Smooth muscle cell (in vitro differentiated cells): ENCODE data around the gene RPS6KB1. TPM values are rescaled to one million over a fixed set of nuclear protein-coding genes. Genes with fewer than 3 reads are reported as not detected.
A peak's percentile ranks its signal among the peaks of the same experiment; 100 is the strongest.
"Not testable (repeated sequence)": the region's sequence is repeated elsewhere in the genome, so short reads cannot be mapped to it uniquely, and the experiment has no call there.

Experiments
- DNase-seq: peaks from one replicate; lab custom pipeline; 2025; ENCODE audit not compliant: unreplicated experiment; lab: John Stamatoyannopoulos, UW
- H2AFZ ChIP-seq: fragments of 200-600 bp; sonication (generic); 2 replicates; pipeline ENCODE4 v1.6.0; 2016; ENCODE audit warnings: antibody characterized with exemption, low read depth, mild to moderate bottlenecking
- H3F3A ChIP-seq: fragments of 200-600 bp; sonication (generic); 2 replicates; pipeline ENCODE4 v1.6.0; 2017; ENCODE audit warnings: antibody characterized with exemption, low read depth
- H3K27ac ChIP-seq: fragments of 200-600 bp; sonication (generic); 2 replicates; pipeline ENCODE4 v1.5.1; 2016; ENCODE audit warnings: low read depth, mild to moderate bottlenecking
- H3K27me3 ChIP-seq: fragments of 200-600 bp; sonication (generic); 2 replicates; pipeline ENCODE4 v1.6.1; 2016; ENCODE audit warnings: low read depth, mild to moderate bottlenecking
- H3K36me3 ChIP-seq: fragments of 200-600 bp; sonication (generic); 2 replicates; pipeline ENCODE4 v1.5.1; 2016; ENCODE audit warnings: low read depth
- H3K4me1 ChIP-seq: fragments of 200-600 bp; sonication (generic); 2 replicates; pipeline ENCODE4 v1.5.1; 2016; ENCODE audit warnings: low read depth
- H3K4me2 ChIP-seq: fragments of 200-600 bp; sonication (generic); 2 replicates; pipeline ENCODE4 v1.6.0; 2016; ENCODE audit warnings: mild to moderate bottlenecking
- H3K4me3 ChIP-seq: fragments of 200-600 bp; sonication (generic); 2 replicates; pipeline ENCODE4 v1.5.1; 2016; ENCODE audit warnings: mild to moderate bottlenecking
- H3K79me2 ChIP-seq: fragments of 200-600 bp; sonication (generic); 2 replicates; pipeline ENCODE4 v1.6.0; 2016; ENCODE audit warnings: low read depth, mild to moderate bottlenecking
- H3K9ac ChIP-seq: fragments of 200-600 bp; sonication (generic); 2 replicates; pipeline ENCODE4 v1.6.0; 2016; ENCODE audit warnings: low read depth
- H3K9me3 ChIP-seq: fragments of 200-600 bp; sonication (generic); replicated peaks from 2 replicates; pipeline ENCODE4 v1.5.1; 2016; ENCODE audit warnings: low read depth
- H4K20me1 ChIP-seq: fragments of 200-600 bp; sonication (generic); 2 replicates; pipeline ENCODE4 v1.6.0; 2016; ENCODE audit warnings: low read depth
- WGBS: methylation state at CpG from one replicate; pipeline ENCODE4 v1.1.7; 2016; ENCODE audit warnings: low lambda C conversion rate; 5-methylcytosine and 5-hydroxymethylcytosine counted together
- polyA plus RNA-seq: library from polyadenylated mRNA; unstranded; fragments of >200 nt; fragmentation: Nextera tagmentation; extraction: Ambion mirVana; gene quantifications from 2 replicates; pipeline ENCODE4 v1.2.1, GENCODE V29; 2016
- total RNA-seq: library from RNA; depleted of rRNA; stranded (reverse); fragments of >200 nt; gene quantifications from 2 replicates; pipeline ENCODE4 v1.2.3, GENCODE V29; 2014
- TF ChIP-seq, protein P1 (sequence below): fragments of 200-600 bp; sonication (generic); IDR thresholded peaks from 2 replicates; pipeline ENCODE4 v1.5.1; 2017; ENCODE audit warnings: borderline replicate concordance, mild to moderate bottlenecking, antibody characterized with exemption; ENCODE audit not compliant: insufficient read depth, poor library complexity, severe bottlenecking

Gene RPS6KB1
- total and polyA plus RNA-seq, 2 experiments from 2014 or later, result 19.0 to 20.8 TPM

DNA sequence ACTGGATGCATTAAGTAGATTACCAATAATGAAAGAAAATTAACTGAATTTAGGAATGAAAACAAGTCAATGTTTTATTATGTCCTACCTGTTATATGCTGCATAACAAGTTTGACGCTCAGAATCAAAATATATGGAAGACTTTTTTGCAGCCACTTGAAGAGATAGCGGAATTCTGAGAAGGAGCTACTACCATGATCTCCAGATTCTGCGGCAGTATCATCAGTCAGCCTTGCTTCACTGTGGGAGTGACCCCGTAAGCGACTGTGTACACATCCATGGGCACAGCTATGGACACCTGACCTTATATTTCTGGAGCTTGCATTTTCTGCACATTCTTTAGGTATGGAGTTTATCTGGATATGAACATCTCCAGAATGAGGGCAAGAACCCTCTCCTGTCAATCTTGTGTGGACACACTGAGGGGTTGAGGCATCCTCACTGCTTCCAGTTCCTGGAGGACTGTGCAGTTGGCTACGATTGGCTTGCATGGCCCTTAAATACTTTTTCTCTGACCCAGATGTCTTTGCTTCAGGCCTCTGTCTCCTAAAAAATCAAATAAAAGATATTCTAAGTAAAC is 69.9 kb downstream of the RPS6KB1 start:
- WGBS, result 96% methylated on average over 6 of the region's 6 CpGs
- H3K4me2 ChIP-seq, result peak overlapping the region; percentile 95

DNA sequence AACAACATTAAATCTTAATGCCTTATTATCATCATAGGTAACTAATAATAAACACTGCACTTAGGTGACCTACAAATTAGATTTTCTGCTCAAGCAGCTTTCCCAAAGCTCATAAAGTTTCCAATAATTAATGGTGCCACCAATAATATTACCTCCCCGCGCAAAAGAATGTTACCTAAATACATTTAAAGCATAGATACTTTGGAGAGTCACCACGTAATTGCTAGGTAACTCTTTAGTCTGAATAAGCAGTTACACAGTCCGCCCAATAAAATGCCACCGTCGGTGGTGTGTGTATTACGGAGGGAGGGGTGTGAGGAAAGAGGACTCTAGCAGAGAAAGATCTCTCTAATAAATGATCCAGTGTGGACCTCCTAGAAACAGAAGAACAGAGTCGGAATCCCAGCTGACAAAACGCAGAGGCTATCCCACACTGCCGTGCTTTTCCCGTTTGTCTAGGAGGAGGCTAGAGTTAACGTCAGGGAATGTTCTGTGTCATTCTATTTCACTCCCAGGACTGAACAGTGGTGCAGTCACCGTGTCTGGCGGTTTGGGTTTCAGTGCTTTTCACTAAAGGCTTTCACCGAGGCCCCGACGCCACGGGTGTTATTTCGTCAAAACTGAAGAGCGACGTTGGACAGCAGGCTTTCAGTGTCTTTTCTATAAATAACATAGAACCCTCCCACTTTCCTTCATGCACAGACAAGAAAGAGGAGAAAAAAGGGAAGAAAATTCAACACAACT is 71.0 kb downstream of the RPS6KB1 start:
- no peaks in the 10 kb centered on the region for H3K27me3 ChIP-seq
- no peaks in the 10 kb centered on the region for H3K36me3 ChIP-seq
- H2AFZ ChIP-seq, result peak overlapping the region; percentile 99
- no peaks in the 10 kb centered on the region for H3F3A ChIP-seq
- peak; percentile 54 for DNase-seq
- TF ChIP-seq, protein P1, sequence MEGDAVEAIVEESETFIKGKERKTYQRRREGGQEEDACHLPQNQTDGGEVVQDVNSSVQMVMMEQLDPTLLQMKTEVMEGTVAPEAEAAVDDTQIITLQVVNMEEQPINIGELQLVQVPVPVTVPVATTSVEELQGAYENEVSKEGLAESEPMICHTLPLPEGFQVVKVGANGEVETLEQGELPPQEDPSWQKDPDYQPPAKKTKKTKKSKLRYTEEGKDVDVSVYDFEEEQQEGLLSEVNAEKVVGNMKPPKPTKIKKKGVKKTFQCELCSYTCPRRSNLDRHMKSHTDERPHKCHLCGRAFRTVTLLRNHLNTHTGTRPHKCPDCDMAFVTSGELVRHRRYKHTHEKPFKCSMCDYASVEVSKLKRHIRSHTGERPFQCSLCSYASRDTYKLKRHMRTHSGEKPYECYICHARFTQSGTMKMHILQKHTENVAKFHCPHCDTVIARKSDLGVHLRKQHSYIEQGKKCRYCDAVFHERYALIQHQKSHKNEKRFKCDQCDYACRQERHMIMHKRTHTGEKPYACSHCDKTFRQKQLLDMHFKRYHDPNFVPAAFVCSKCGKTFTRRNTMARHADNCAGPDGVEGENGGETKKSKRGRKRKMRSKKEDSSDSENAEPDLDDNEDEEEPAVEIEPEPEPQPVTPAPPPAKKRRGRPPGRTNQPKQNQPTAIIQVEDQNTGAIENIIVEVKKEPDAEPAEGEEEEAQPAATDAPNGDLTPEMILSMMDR, result no peak
- no peaks in the 10 kb centered on the region for H4K20me1 ChIP-seq
- no peaks in the 10 kb centered on the region for H3K4me1 ChIP-seq
- H3K4me2 ChIP-seq, result peak overlapping the region; percentile 95
- H3K27ac ChIP-seq, result peak overlapping the region; percentile 91
- H3K9ac ChIP-seq, result peak overlapping the region; percentile 95
- WGBS, result 8% methylated on average over 21 of the region's 21 CpGs
- no peaks in the 10 kb centered on the region for H3K9me3 ChIP-seq
- peaks cover 14% of the 10 kb centered on the region for H3K79me2 ChIP-seq
- H3K4me3 ChIP-seq, result peak overlapping the region; percentile 84

More for the DNA sequence above, 69.9 kb downstream of the RPS6KB1 start:
- Histone ChIP-seq H3K79me2 (peaks cover 14% of the 10 kb centered on the region), H3F3A (no peaks in the 10 kb centered on the region), H4K20me1 (no peaks in the 10 kb centered on the region), H3K4me3 (peak overlapping the region; percentile 84), H3K27me3 (no peaks in the 10 kb centered on the region), H3K4me1 (no peaks in the 10 kb centered on the region), H3K9ac (no peak overlapping the region), H3K9me3 (no peaks in the 10 kb centered on the region), H2AFZ (no peak overlapping the region), H3K36me3 (no peaks in the 10 kb centered on the region), H3K27ac (no peak overlapping the region)
- TF ChIP-seq, protein P1, result no peak
- DNase-seq, result no peak

DNA sequence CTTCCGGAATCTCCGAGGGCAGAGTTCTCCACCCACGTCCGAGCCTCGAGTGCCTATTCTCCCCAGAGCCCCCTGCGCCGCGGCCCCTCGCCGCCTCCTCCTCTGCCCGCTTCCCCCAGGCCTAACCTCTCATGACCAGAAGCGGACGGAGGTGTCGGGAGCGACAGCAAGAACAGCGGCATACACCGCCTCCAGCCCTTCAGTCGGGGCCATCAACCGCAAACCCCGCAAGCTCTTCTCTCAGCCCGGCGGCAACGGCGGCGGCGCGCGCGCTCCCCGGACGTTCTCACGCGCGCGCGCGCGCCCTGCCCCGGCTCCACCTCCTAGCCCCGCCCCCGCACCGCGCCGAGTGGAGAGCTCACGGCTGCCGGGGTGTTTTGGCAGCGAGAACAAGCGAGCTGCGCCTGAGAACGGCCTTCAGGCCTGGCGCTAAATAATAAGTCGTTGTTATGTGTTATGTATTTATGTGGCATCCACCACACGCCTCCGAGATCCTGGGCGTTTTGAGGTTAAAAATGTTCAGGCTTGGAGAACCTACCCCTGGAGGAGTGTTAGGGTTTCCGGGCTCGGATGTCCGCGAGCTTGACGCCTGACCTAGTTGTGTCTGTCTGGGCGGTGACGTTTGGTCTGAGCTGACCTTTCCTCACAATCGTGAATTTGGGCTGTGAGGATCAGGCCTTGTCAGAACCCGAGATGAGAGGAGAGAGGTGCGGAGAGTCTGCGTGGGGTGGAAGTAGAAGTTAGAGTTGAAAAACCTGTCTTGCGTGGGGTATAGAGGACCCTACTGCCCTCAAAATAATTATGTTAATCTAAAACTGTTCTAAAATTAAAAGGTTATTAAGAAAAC is 71.8 kb downstream of the RPS6KB1 start, which contains the start of gene RNFT1:
Gene RNFT1, minus strand, starts transcription at position 259 of the 847 bp plus-strand sequence. Its CDS starts 77 bp downstream, at position 182.
- H4K20me1 ChIP-seq, result no peaks in the 10 kb centered on the region
- no peaks in the 10 kb centered on the region for H3K27me3 ChIP-seq
- no peaks in the 10 kb centered on the region for H3K9me3 ChIP-seq
- DNase-seq, result peak; percentile 67
- no peaks in the 10 kb centered on the region for H3K4me1 ChIP-seq
- H3K79me2 ChIP-seq, result peaks cover 14% of the 10 kb centered on the region
- H3K4me3 ChIP-seq, result peak within 1 kb of the TSS; percentile 84
- peak within 1 kb of the TSS; percentile 91 for H3K27ac ChIP-seq
- H3K36me3 ChIP-seq, result no peaks in the 10 kb centered on the region
- TF ChIP-seq, protein P1, result no peak
- H3K4me2 ChIP-seq, result peak within 1 kb of the TSS; percentile 95
- peak within 1 kb of the TSS; percentile 95 for H3K9ac ChIP-seq
- H2AFZ ChIP-seq, result peak within 1 kb of the TSS; percentile 99
- no peaks in the 10 kb centered on the region for H3F3A ChIP-seq
- WGBS, result 2% methylated on average over 60 of the region's 67 CpGs

DNA sequence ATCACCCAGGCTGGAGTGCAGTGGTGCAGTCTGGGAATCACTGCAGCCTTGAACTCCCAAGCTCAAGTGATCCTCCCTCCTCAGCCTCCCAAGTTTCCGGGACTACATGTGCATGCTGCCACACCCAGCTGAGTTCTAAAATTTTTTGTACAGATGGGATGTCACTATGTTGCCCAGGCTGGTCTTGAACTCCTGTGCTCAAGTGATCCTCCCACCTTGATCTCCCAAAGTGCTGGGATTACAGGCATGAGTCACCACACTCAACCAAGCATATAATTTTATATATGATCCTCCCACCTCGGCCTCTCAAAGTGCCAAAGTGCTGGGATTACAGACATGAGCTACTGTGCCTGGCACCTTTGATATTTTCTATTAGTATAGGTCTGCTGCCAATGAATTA is 78.8 kb downstream of the RPS6KB1 start:
- not testable (repeated sequence) for H3K9ac ChIP-seq, H4K20me1 ChIP-seq, DNase-seq

More for the DNA sequence above, 78.8 kb downstream of the RPS6KB1 start:
- H3F3A ChIP-seq, H3K4me2 ChIP-seq, H2AFZ ChIP-seq, H3K27me3 ChIP-seq, H3K4me3 ChIP-seq, H3K4me1 ChIP-seq, H3K79me2 ChIP-seq, H3K36me3 ChIP-seq, H3K27ac ChIP-seq, H3K9me3 ChIP-seq: not testable (repeated sequence)
- WGBS, result 98% methylated on average over 2 of the region's 2 CpGs
